GM10248 (cell line): ENCODE data around the gene KRT85.
"Not testable (repeated sequence)": the region's sequence is repeated elsewhere in the genome, so short reads cannot be mapped to it uniquely, and the experiment has no call there.

Source experiments
- CTCF ChIA-PET: fragments of 300-600 bp; sonication (Branson Sonifier 250); formaldehyde crosslinking; extraction: SDS; loops from one replicate; lab custom pipeline; 2021; ENCODE audit warnings: antibody characterized with exemption; lab: Yijun Ruan, JAX
- POLR2A ChIA-PET: fragments of 350-650 bp; sonication (Branson Sonifier 250); formaldehyde crosslinking; extraction: SDS; loops from one replicate; lab custom pipeline; 2020; ENCODE audit warnings: antibody characterized with exemption; lab: Yijun Ruan, JAX
- DNase-seq: peaks from one replicate; pipeline ENCODE4 v3.0.0; 2012; ENCODE audit errors: extremely low spot score
- CTCF ChIP-seq: IDR thresholded peaks from 2 replicates; pipeline ENCODE4 v1.5.1; 2012; ENCODE audit warnings: mild to moderate bottlenecking, low read depth; ENCODE audit errors: extremely low read depth, missing control alignments, control extremely low read depth

KRT85 gene

GRCh38 chr12:52347551-52348510 is 19.4 kb downstream of the KRT85 start:
- no peak for DNase-seq
- ChIA-PET POLR2A (no interaction called here), CTCF (interaction anchor here (1.2 kb wide), 1 partner anchor 25 kb away, joined by 3 read pairs; no protein-coding TSS in a partner anchor)
- TF ChIP-seq CTCF = no peak

- no peak for TF ChIP-seq CTCF
- no peak for DNase-seq
- ChIA-PET POLR2A (no interaction called here), CTCF (interaction anchor here (1.2 kb wide), 1 partner anchor 26 kb away, joined by 3 read pairs; no protein-coding TSS in a partner anchor)
Measured at GRCh38 chr12:52347016-52347415, 20.3 kb downstream of the KRT85 start.

GRCh38 chr12:52346593-52346992 is 20.7 kb downstream of the KRT85 start:
- POLR2A ChIA-PET = no interaction called here
- DNase-seq = no peak
- TF ChIP-seq CTCF = no peak
- CTCF ChIA-PET = interaction anchor here (1.2 kb wide), 1 partner anchor 26 kb away, joined by 3 read pairs; no protein-coding TSS in a partner anchor

GRCh38 chr12:52345041-52345440 is 22.2 kb downstream of the KRT85 start:
- CTCF ChIA-PET = interaction anchor here (1.2 kb wide), 1 partner anchor 28 kb away, joined by 3 read pairs; no protein-coding TSS in a partner anchor
- POLR2A ChIA-PET, DNase-seq: not testable (repeated sequence)

GRCh38 chr12:52344111-52344510 is 23.2 kb downstream of the KRT85 start:
- CTCF ChIA-PET = interaction anchor here (1.0 to 1.2 kb wide), 2 partner anchors 17 to 29 kb away, joined by 3 read pairs; no protein-coding TSS in a partner anchor
- DNase-seq = no peak
- POLR2A ChIA-PET = no interaction called here
- no peak for TF ChIP-seq CTCF

- DNase-seq = no peak
- POLR2A ChIA-PET = no interaction called here
- TF ChIP-seq CTCF = no peak
- CTCF ChIA-PET = interaction anchor here (1.0 kb wide), 1 partner anchor 18 kb away, joined by 3 read pairs; no protein-coding TSS in a partner anchor
Measured at GRCh38 chr12:52343550-52343949, 23.7 kb downstream of the KRT85 start.
